KMS-11 (cell line): ENCODE results near the gene PRSS12.
"Not testable (repeated sequence)": the region's sequence is repeated elsewhere in the genome, so short reads cannot be mapped to it uniquely, and the experiment has no call there.

Experiments
- H2AFZ ChIP-seq: fragments of 200-600 bp; sonication (generic); 2 replicates; pipeline ENCODE4 v1.6.1; 2016; ENCODE audit warnings: antibody characterized with exemption, mixed run types, low read depth
- H3K27ac ChIP-seq: fragments of 200-600 bp; sonication (generic); 2 replicates; pipeline ENCODE4 v1.6.1; 2016; ENCODE audit warnings: mild to moderate bottlenecking, mixed run types
- H3K27me3 ChIP-seq: fragments of 200-600 bp; sonication (generic); 2 replicates; pipeline ENCODE4 v1.6.1; 2017; ENCODE audit warnings: mild to moderate bottlenecking, low read depth, mixed run types, moderate library complexity; ENCODE audit not compliant: insufficient read depth
- H3K36me3 ChIP-seq: fragments of 200-600 bp; sonication (generic); 2 replicates; pipeline ENCODE4 v1.6.1; 2017; ENCODE audit warnings: mild to moderate bottlenecking, mixed run types; ENCODE audit not compliant: insufficient read depth
- H3K4me1 ChIP-seq: fragments of 200-600 bp; sonication (generic); 2 replicates; pipeline ENCODE4 v1.6.1; 2016; ENCODE audit warnings: mild to moderate bottlenecking, low read depth, mixed run types; ENCODE audit not compliant: poor library complexity, severe bottlenecking
- H3K4me2 ChIP-seq: fragments of 200-600 bp; sonication (generic); 2 replicates; pipeline ENCODE4 v1.7.0; 2016; ENCODE audit warnings: mild to moderate bottlenecking, mixed run types
- H3K4me3 ChIP-seq: fragments of 200-600 bp; sonication (generic); IDR thresholded peaks from 2 replicates; pipeline ENCODE4 v1.6.1; 2017; ENCODE audit warnings: low read depth, low read length, mixed read lengths; ENCODE audit not compliant: insufficient read depth
- H3K79me2 ChIP-seq: fragments of 200-600 bp; sonication (generic); 2 replicates; pipeline ENCODE4 v1.6.1; 2016; ENCODE audit warnings: low read depth, mixed run types; ENCODE audit not compliant: insufficient read depth
- H3K9ac ChIP-seq: fragments of 200-600 bp; sonication (generic); 2 replicates; pipeline ENCODE4 v1.6.1; 2016; ENCODE audit warnings: mild to moderate bottlenecking, mixed run types
- H4K20me1 ChIP-seq: fragments of 200-600 bp; sonication (generic); 2 replicates; pipeline ENCODE4 v1.6.1; 2016; ENCODE audit warnings: mild to moderate bottlenecking, mixed run types; ENCODE audit not compliant: insufficient read depth
- TF ChIP-seq, protein P1 (sequence below): fragments of 200-600 bp; sonication (generic); conservative IDR thresholded peaks from 2 replicates; pipeline ENCODE4 v1.6.1; 2017; ENCODE audit warnings: low read depth, mild to moderate bottlenecking, antibody characterized with exemption, low read length, moderate library complexity, mixed read lengths

Gene PRSS12, protein sequence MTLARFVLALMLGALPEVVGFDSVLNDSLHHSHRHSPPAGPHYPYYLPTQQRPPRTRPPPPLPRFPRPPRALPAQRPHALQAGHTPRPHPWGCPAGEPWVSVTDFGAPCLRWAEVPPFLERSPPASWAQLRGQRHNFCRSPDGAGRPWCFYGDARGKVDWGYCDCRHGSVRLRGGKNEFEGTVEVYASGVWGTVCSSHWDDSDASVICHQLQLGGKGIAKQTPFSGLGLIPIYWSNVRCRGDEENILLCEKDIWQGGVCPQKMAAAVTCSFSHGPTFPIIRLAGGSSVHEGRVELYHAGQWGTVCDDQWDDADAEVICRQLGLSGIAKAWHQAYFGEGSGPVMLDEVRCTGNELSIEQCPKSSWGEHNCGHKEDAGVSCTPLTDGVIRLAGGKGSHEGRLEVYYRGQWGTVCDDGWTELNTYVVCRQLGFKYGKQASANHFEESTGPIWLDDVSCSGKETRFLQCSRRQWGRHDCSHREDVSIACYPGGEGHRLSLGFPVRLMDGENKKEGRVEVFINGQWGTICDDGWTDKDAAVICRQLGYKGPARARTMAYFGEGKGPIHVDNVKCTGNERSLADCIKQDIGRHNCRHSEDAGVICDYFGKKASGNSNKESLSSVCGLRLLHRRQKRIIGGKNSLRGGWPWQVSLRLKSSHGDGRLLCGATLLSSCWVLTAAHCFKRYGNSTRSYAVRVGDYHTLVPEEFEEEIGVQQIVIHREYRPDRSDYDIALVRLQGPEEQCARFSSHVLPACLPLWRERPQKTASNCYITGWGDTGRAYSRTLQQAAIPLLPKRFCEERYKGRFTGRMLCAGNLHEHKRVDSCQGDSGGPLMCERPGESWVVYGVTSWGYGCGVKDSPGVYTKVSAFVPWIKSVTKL

DNA sequence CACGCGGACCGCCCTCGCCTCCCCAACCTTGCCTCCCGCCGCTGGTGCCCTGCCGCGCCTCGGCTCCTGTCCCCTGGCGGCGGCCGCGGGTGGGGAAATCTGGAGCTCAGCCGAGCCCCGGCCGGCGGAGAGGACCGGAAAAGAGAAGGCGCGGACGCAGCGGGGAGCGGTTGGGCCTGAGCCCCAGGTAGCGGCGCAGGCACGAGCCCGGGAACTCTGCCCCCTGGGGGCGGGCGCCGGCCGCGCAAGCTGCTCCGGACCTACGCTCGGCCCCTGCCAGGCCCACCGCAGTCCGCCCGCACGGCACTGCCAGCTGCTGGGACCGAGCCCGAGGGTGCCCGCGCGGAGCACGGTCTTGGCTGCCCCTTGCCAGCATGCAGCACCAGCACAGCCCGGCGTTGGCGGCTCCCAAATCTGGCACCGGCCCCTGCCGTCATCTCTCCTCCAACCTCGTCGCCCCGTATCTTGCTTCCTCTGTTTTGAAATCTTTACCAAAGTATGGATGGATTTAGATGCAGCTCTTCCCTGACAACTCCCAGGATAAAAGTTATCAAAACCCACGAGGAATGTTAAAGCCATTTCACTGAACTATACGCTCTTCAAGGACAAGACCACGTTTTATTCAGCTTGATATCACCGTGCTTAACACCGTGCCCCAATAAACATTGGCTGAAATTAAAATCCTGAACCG lies at the start of gene PRSS12:
Gene PRSS12, minus strand, starts transcription at position 161 of the 691 bp plus-strand sequence. CDS start 283 bp downstream, outside the sequence.
- Histone ChIP-seq H3K4me1 (no peaks in the 10 kb centered on the region), H3K79me2 (no peaks in the 10 kb centered on the region), H3K9ac (peak within 1 kb of the TSS; percentile 33; the same call in 1 of the 2 replicates), H3K27ac (no peak within 1 kb of the TSS), H4K20me1 (no peaks in the 10 kb centered on the region), H3K4me3 (no peak within 1 kb of the TSS), H3K36me3 (no peaks in the 10 kb centered on the region), H3K27me3 (no peaks in the 10 kb centered on the region), H3K4me2 (peak within 1 kb of the TSS; percentile 55), H2AFZ (peak within 1 kb of the TSS; percentile 70)
- TF ChIP-seq, protein P1, sequence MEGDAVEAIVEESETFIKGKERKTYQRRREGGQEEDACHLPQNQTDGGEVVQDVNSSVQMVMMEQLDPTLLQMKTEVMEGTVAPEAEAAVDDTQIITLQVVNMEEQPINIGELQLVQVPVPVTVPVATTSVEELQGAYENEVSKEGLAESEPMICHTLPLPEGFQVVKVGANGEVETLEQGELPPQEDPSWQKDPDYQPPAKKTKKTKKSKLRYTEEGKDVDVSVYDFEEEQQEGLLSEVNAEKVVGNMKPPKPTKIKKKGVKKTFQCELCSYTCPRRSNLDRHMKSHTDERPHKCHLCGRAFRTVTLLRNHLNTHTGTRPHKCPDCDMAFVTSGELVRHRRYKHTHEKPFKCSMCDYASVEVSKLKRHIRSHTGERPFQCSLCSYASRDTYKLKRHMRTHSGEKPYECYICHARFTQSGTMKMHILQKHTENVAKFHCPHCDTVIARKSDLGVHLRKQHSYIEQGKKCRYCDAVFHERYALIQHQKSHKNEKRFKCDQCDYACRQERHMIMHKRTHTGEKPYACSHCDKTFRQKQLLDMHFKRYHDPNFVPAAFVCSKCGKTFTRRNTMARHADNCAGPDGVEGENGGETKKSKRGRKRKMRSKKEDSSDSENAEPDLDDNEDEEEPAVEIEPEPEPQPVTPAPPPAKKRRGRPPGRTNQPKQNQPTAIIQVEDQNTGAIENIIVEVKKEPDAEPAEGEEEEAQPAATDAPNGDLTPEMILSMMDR = peak; percentile 69

DNA sequence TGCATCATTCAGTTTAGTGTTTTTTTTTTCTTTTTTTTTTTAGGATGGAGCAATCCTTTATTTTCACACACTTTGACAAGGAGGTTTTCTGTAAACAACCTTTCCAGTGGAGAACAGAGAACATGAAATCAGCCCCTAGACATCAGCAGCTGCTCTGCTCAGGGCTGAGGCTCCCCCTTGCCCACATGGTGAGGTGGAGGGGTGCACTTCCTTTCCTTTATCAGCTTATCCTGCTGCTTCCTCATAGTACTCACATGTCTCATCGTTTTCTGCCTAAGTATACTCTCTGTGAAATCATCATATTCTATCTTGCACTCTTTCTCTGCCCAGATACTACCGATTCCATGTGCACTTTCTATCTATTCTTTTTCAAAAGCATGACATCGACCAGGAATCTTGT lies 47.6 kb upstream of the PRSS12 start:
- H4K20me1 ChIP-seq = no peaks in the 10 kb centered on the region
- no peaks in the 10 kb centered on the region for H3K79me2 ChIP-seq
- no peak overlapping the region for H3K9ac ChIP-seq
- no peak overlapping the region for H2AFZ ChIP-seq
- no peaks in the 10 kb centered on the region for H3K4me1 ChIP-seq
- no peaks in the 10 kb centered on the region for H3K27me3 ChIP-seq
- TF ChIP-seq, protein P1 = no peak
- H3K27ac ChIP-seq = no peak overlapping the region
- no peaks in the 10 kb centered on the region for H3K36me3 ChIP-seq
- H3K4me2 ChIP-seq = no peak overlapping the region
- no peak overlapping the region for H3K4me3 ChIP-seq

DNA sequence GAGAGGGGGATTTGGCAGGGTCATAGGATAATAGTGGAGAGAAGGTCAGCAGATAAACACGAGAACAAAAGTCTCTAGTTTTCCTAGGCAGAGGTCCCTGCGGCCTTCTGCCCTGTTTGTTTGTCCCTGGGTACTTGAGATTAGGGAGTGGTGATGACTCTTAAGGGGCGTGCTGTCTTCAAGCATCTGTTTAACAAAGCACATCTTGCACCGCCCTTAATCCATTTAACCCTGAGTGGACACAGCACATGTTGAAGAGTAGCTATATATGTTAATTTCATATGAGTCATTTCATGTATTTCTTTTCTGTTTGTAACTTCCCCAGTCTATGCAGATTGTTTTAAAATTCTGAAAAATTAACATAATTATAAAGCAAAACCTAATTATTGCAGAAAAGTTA lies 47.1 kb upstream of the PRSS12 start:
- H3K27me3 ChIP-seq, H4K20me1 ChIP-seq, H2AFZ ChIP-seq, H3K79me2 ChIP-seq, H3K4me1 ChIP-seq, H3K27ac ChIP-seq, H3K9ac ChIP-seq, H3K36me3 ChIP-seq, H3K4me2 ChIP-seq, H3K4me3 ChIP-seq: not testable (repeated sequence)

- Histone ChIP-seq H2AFZ (no peak overlapping the region), H3K27me3 (no peaks in the 10 kb centered on the region), H3K4me3 (no peak overlapping the region), H4K20me1 (no peaks in the 10 kb centered on the region), H3K36me3 (no peaks in the 10 kb centered on the region), H3K9ac (no peak overlapping the region), H3K79me2 (no peaks in the 10 kb centered on the region), H3K27ac (no peak overlapping the region), H3K4me1 (no peaks in the 10 kb centered on the region), H3K4me2 (no peak overlapping the region)
- TF ChIP-seq, protein P1 = no peak
These were observed 45.7 kb upstream of the PRSS12 start for GRCh38 chr4:118398226-118399090.
